ENCODE results near the gene EOLA1.
"Not testable (repeated sequence)": the region's sequence is repeated elsewhere in the genome, so short reads cannot be mapped to it uniquely, and the experiment has no call there.

The EOLA1 gene

GRCh38 chrX:149528381-149528780 is 12.4 kb upstream of the EOLA1 start:
- Histone ChIP-seq H3K4me1 (ENCODE audit: control insufficient read depth in 2 of 2, insufficient read depth in 1 of 2, low read depth in 1 of 2, low read length in 2 of 2) (no peaks in the 10 kb centered on the region), H2AK5ac (ENCODE audit: low read depth, low read length) (no peak overlapping the region), H3K9me3 (replicated peaks in 1 of 2; ENCODE audit: control insufficient read depth in 2 of 2, insufficient read depth in 1 of 2, low read depth in 1 of 2, low read length in 2 of 2) (no peaks in the 10 kb centered on the region), H3K79me1 (ENCODE audit: low read depth, low read length) (no peaks in the 10 kb centered on the region), H3K36me3 (replicated peaks in 1 of 2; ENCODE audit: control insufficient read depth in 2 of 2, insufficient read depth in 2 of 2, low read length in 2 of 2) (peaks cover 0 to 9% of the 10 kb centered on the region in 2 donors), H3K27ac (replicated peaks; ENCODE audit: low read length) (no peak overlapping the region), H2BK15ac (ENCODE audit: low read length) (no peak overlapping the region), H3K4ac (ENCODE audit: low read length) (no peak overlapping the region), H3K9ac (ENCODE audit: low read depth, low read length, poor library complexity) (no peak overlapping the region), H2BK12ac (ENCODE audit: low read length) (no peak overlapping the region), H3K18ac (ENCODE audit: low read length) (no peak overlapping the region), H3K14ac (ENCODE audit: low read length) (no peak overlapping the region), H3K27me3 (ENCODE audit: control insufficient read depth in 3 of 3, insufficient read depth in 3 of 3, low read depth in 1 of 3, low read length in 3 of 3) (no peaks in the 10 kb centered on the region), H2BK5ac (ENCODE audit: low read length) (no peak overlapping the region), H3K4me3 (ENCODE audit: low read length in 2 of 2) (no peak overlapping the region), H3K23ac (ENCODE audit: low read depth, low read length, poor library complexity) (no peak overlapping the region), H2AFZ (ENCODE audit: low read length) (no peak overlapping the region), H2BK120ac (ENCODE audit: low read depth, low read length) (no peak overlapping the region), H4K8ac (ENCODE audit: low read depth, low read length) (no peak overlapping the region), H3K4me2 (ENCODE audit: insufficient read depth, low read length, poor library complexity, severe bottlenecking) (no peak overlapping the region), H4K91ac (ENCODE audit: low read depth, low read length, poor library complexity) (no peak overlapping the region)
- no peak for DNase-seq (ENCODE audit: low spot score)
- WGBS, 2 donors (ENCODE audit: extremely low coverage in 2 of 2, insufficient read length in 2 of 2, insufficient replicate concordance in 1 of 2) = no CpG with 5 or more reads among the region's 1 CpG

DNA sequence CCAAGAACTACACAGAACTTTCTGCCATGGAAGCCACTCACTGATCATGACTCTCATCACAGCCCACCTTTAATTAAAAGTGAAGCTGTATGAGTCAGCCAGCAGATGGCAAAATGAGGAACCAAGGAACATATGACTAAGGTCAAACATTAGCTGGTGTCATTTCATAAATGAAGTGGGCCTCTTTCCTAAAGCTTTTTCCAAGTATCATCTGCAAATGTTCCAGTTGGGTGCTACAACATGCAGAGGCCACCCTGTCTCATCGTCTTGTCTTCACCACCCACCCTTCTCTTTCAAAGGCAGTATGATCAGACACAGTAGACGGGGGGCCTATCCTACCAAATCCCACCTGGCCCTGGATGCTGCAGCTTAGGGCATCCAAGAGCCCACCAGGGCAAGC is 9.2 kb upstream of the EOLA1 start:
- Histone ChIP-seq H3K4me1 (ENCODE audit: control insufficient read depth in 2 of 2, insufficient read depth in 1 of 2, low read depth in 1 of 2, low read length in 2 of 2) (no peaks in the 10 kb centered on the region), H3K14ac (ENCODE audit: low read length) (no peak overlapping the region), H3K18ac (ENCODE audit: low read length) (no peak overlapping the region), H3K36me3 (replicated peaks in 1 of 2; ENCODE audit: control insufficient read depth in 2 of 2, insufficient read depth in 2 of 2, low read length in 2 of 2) (peaks cover 0 to 9% of the 10 kb centered on the region in 2 donors), H2BK12ac (ENCODE audit: low read length) (no peak overlapping the region), H2AK5ac (ENCODE audit: low read depth, low read length) (no peak overlapping the region), H3K9ac (ENCODE audit: low read depth, low read length, poor library complexity) (no peak overlapping the region), H3K4ac (ENCODE audit: low read length) (no peak overlapping the region), H3K79me1 (ENCODE audit: low read depth, low read length) (no peaks in the 10 kb centered on the region), H4K91ac (ENCODE audit: low read depth, low read length, poor library complexity) (no peak overlapping the region), H3K4me3 (ENCODE audit: low read length in 2 of 2) (no peak overlapping the region), H3K4me2 (ENCODE audit: insufficient read depth, low read length, poor library complexity, severe bottlenecking) (no peak overlapping the region), H3K27ac (replicated peaks; ENCODE audit: low read length) (no peak overlapping the region), H2AFZ (ENCODE audit: low read length) (no peak overlapping the region), H2BK15ac (ENCODE audit: low read length) (no peak overlapping the region), H3K9me3 (replicated peaks in 1 of 2; ENCODE audit: control insufficient read depth in 2 of 2, insufficient read depth in 1 of 2, low read depth in 1 of 2, low read length in 2 of 2) (no peaks in the 10 kb centered on the region), H3K27me3 (ENCODE audit: control insufficient read depth in 3 of 3, insufficient read depth in 3 of 3, low read depth in 1 of 3, low read length in 3 of 3) (no peaks in the 10 kb centered on the region), H4K8ac (ENCODE audit: low read depth, low read length) (no peak overlapping the region), H2BK120ac (ENCODE audit: low read depth, low read length) (no peak overlapping the region), H3K23ac (ENCODE audit: low read depth, low read length, poor library complexity) (no peak overlapping the region), H2BK5ac (ENCODE audit: low read length) (no peak overlapping the region)
- no CpG with 5 or more reads among the region's 2 CpGs for WGBS, 2 donors (ENCODE audit: extremely low coverage in 2 of 2, insufficient read length in 2 of 2, insufficient replicate concordance in 1 of 2)
- no peak for DNase-seq (ENCODE audit: low spot score)

DNA sequence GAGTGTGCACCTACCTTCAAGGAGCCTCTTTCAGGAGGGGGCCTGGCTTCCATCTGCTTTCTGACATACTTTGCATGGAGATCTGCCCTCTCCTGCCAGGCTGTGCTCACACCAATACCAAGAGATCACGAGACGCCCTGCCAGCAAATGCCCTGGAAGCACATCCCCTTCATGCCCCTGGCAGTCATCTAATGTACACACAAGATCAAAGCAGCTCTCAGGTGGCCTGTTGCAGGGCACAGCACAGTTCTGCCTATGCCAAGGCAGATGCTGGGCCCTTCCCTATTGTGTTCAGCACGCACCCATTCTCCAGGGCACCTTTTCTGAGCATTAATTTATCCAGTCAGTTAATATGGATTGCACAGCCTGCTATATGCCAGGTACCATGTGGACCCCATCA is 7.9 kb upstream of the EOLA1 start:
- not testable (repeated sequence) for H3K9me3 ChIP-seq (replicated peaks in 1 of 2; ENCODE audit: control insufficient read depth in 2 of 2, insufficient read depth in 1 of 2, low read depth in 1 of 2, low read length in 2 of 2); H3K36me3 ChIP-seq (replicated peaks in 1 of 2; ENCODE audit: control insufficient read depth in 2 of 2, insufficient read depth in 2 of 2, low read length in 2 of 2); DNase-seq (ENCODE audit: low spot score); H3K18ac ChIP-seq (ENCODE audit: low read length); H3K4me1 ChIP-seq (ENCODE audit: control insufficient read depth in 2 of 2, insufficient read depth in 1 of 2, low read depth in 1 of 2, low read length in 2 of 2); H4K8ac ChIP-seq (ENCODE audit: low read depth, low read length); H2BK120ac ChIP-seq (ENCODE audit: low read depth, low read length); H2BK12ac ChIP-seq (ENCODE audit: low read length); H3K14ac ChIP-seq (ENCODE audit: low read length); H3K4ac ChIP-seq (ENCODE audit: low read length); H3K27me3 ChIP-seq (ENCODE audit: control insufficient read depth in 3 of 3, insufficient read depth in 3 of 3, low read depth in 1 of 3, low read length in 3 of 3); H4K91ac ChIP-seq (ENCODE audit: low read depth, low read length, poor library complexity); H3K4me2 ChIP-seq (ENCODE audit: insufficient read depth, low read length, poor library complexity, severe bottlenecking); H2AK5ac ChIP-seq (ENCODE audit: low read depth, low read length); H2BK5ac ChIP-seq (ENCODE audit: low read length); H2AFZ ChIP-seq (ENCODE audit: low read length); H3K27ac ChIP-seq (replicated peaks; ENCODE audit: low read length); H3K4me3 ChIP-seq (ENCODE audit: low read length in 2 of 2); H3K9ac ChIP-seq (ENCODE audit: low read depth, low read length, poor library complexity); H2BK15ac ChIP-seq (ENCODE audit: low read length); H3K79me1 ChIP-seq (ENCODE audit: low read depth, low read length); H3K23ac ChIP-seq (ENCODE audit: low read depth, low read length, poor library complexity)
- no CpG with 5 or more reads among the region's 3 CpGs for WGBS, 2 donors (ENCODE audit: extremely low coverage in 2 of 2, insufficient read length in 2 of 2, insufficient replicate concordance in 1 of 2)

DNA sequence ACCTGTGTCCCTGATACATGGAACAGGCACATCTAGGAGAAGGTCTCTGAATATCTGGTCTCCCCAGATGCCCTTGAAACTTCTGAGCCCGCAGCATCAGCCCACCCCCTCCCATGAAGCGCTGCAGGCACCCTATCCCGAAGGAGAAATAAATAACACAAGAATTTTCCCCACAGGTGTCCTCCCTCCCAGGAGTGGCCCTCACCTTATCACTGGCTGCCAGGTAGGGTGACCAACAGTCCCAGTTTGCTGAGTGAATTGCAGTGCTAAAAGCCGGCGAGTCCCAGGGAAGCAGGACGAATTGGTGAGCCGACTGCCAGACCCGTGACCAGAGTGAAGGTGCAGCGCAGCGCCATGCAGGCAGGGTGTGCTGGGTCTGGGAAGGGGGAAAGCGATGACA is 6.8 kb upstream of the EOLA1 start:
- not testable (repeated sequence) for H2BK5ac ChIP-seq (ENCODE audit: low read length); H3K4me1 ChIP-seq (ENCODE audit: control insufficient read depth in 2 of 2, insufficient read depth in 1 of 2, low read depth in 1 of 2, low read length in 2 of 2); H3K79me1 ChIP-seq (ENCODE audit: low read depth, low read length); H2BK15ac ChIP-seq (ENCODE audit: low read length); H3K18ac ChIP-seq (ENCODE audit: low read length); H3K27ac ChIP-seq (replicated peaks; ENCODE audit: low read length); H3K23ac ChIP-seq (ENCODE audit: low read depth, low read length, poor library complexity); H3K36me3 ChIP-seq (replicated peaks in 1 of 2; ENCODE audit: control insufficient read depth in 2 of 2, insufficient read depth in 2 of 2, low read length in 2 of 2); H2BK12ac ChIP-seq (ENCODE audit: low read length); H3K27me3 ChIP-seq (ENCODE audit: control insufficient read depth in 3 of 3, insufficient read depth in 3 of 3, low read depth in 1 of 3, low read length in 3 of 3); H3K9me3 ChIP-seq (replicated peaks in 1 of 2; ENCODE audit: control insufficient read depth in 2 of 2, insufficient read depth in 1 of 2, low read depth in 1 of 2, low read length in 2 of 2); H3K4me3 ChIP-seq (ENCODE audit: low read length in 2 of 2); H4K8ac ChIP-seq (ENCODE audit: low read depth, low read length); H3K14ac ChIP-seq (ENCODE audit: low read length); DNase-seq (ENCODE audit: low spot score); H3K4me2 ChIP-seq (ENCODE audit: insufficient read depth, low read length, poor library complexity, severe bottlenecking); H3K9ac ChIP-seq (ENCODE audit: low read depth, low read length, poor library complexity); H4K91ac ChIP-seq (ENCODE audit: low read depth, low read length, poor library complexity); H2AK5ac ChIP-seq (ENCODE audit: low read depth, low read length); H2AFZ ChIP-seq (ENCODE audit: low read length); H3K4ac ChIP-seq (ENCODE audit: low read length); H2BK120ac ChIP-seq (ENCODE audit: low read depth, low read length)
- no CpG with 5 or more reads among the region's 11 CpGs for WGBS, 2 donors (ENCODE audit: extremely low coverage in 2 of 2, insufficient read length in 2 of 2, insufficient replicate concordance in 1 of 2)
